Esophagus muscularis mucosa (tissue), 4 donors: ENCODE results near the gene SLC45A3. TPM values are rescaled to one million over a fixed set of nuclear protein-coding genes. Genes with fewer than 3 reads are reported as not detected.

Source experiments
- DNase-seq: peaks from one replicate; pipeline ENCODE4 v3.0.0-alpha.2; 2017; ENCODE audit errors: extremely low spot score
- H3K27ac ChIP-seq, 4 donors: fragments of 200-600 bp; sonication (generic); replicated peaks in 1 of 4; 1 replicate in 3 of 4; 2 replicates in 1 of 4; pipeline ENCODE4 v1.5.1; 2016 to 2019; ENCODE audit warnings: mild to moderate bottlenecking in 1 of 4
- H3K27me3 ChIP-seq, 4 donors: fragments of 200-600 bp; sonication (generic); one replicate each; pipeline versions ENCODE4 v1.5.1 to v1.6.0; 2016 to 2019
- H3K36me3 ChIP-seq, 4 donors: fragments of 200-600 bp; sonication (generic); one replicate each; pipeline ENCODE4 v1.5.1; 2016 to 2019
- H3K4me1 ChIP-seq, 4 donors: fragments of 200-600 bp; sonication (generic); one replicate each; pipeline ENCODE4 v1.5.1; 2016 to 2019
- H3K4me3 ChIP-seq, 4 donors: fragments of 200-600 bp; sonication (generic); 1 replicate in 2 of 4; 2 replicates in 2 of 4; pipeline ENCODE4 v1.5.1; 2016 to 2019; ENCODE audit warnings: mild to moderate bottlenecking in 4 of 4, moderate library complexity in 1 of 4
- H3K9me3 ChIP-seq, 4 donors: fragments of 200-600 bp; sonication (generic); 1 replicate in 3 of 4; 2 replicates in 1 of 4; pipeline ENCODE4 v1.5.1; 2016 to 2019
- EP300 ChIP-seq: sonication (generic); formaldehyde crosslinking; IDR thresholded peaks from one replicate; pipeline ENCODE4 v1.6.1; 2017; ENCODE audit warnings: antibody characterized with exemption
- POLR2A ChIP-seq: fragments of 450-650 bp; IDR thresholded peaks from one replicate; pipeline ENCODE4 v1.6.1; 2017; ENCODE audit warnings: antibody characterized with exemption, moderate library complexity, mild to moderate bottlenecking, low read depth
- POLR2AphosphoS5 ChIP-seq, 2 donors: sonication (generic); formaldehyde crosslinking; IDR thresholded peaks; one replicate each; pipeline ENCODE4 v1.6.1; 2017; ENCODE audit warnings: antibody characterized with exemption in 2 of 2
- WGBS: methylation state at CpG from one replicate; pipeline ENCODE4 v1.1.5; 2018; 5-methylcytosine and 5-hydroxymethylcytosine counted together
- intact Hi-C: fragments of 100-400 bp; cut with DNase I; formaldehyde crosslinking; loops from one replicate; pipeline ENCODE4 v1.15.1; 2023
- total RNA-seq, 4 donors: library from RNA; depleted of rRNA; stranded (reverse); fragments of >200 nt; gene quantifications; one replicate each; pipeline versions ENCODE4 v1.1.0 to v1.2.1, GENCODE V29; 2016
- TF ChIP-seq, protein P1 (sequence below), 3 experiments: fragments of 200-600 bp in 2 of 3; fragments of 450-650 bp in 1 of 3; sonication (generic) in 2 of 3; IDR thresholded peaks; one replicate each; pipeline ENCODE4 v1.5.1; 2017 to 2019; ENCODE audit warnings: antibody characterized with exemption in 3 of 3, mild to moderate bottlenecking in 2 of 3, moderate library complexity in 1 of 3

The SLC45A3 gene
- total RNA-seq, 4 donors from 2014 or later, result 0.86 to 1.7 (median 1.1) TPM

DNA sequence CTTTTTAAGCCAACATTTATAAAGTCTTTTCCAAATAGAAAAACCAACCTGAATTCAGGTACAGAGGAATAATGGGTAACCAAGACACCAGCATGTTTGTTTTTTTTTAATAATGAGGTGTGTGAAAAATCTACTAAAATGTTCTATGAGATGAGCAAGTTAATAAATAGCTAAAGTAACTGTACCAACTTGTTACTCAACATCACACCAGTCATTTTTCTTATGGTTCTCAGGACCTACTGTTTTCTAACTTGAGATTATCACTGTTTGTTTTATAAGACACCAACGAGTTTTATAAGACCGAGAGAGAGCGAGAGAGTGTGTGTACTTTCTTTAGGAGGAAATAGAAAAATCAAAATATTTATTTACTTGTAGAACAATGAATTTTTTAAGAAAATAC, 60.9 kb downstream of the SLC45A3 start:
- WGBS, result 89% methylated on average over 3 of the region's 3 CpGs
- no peaks in the 10 kb centered on the region for H3K9me3 ChIP-seq
- H3K36me3 ChIP-seq, result peaks cover 38 to 91% (median 80%) of the 10 kb centered on the region in 4 donors
- TF ChIP-seq POLR2AphosphoS5 (IDR thresholded peaks at IDR 0.05) (no peak), EP300 (no peak), POLR2A (no peak)
- TF ChIP-seq, protein P1, sequence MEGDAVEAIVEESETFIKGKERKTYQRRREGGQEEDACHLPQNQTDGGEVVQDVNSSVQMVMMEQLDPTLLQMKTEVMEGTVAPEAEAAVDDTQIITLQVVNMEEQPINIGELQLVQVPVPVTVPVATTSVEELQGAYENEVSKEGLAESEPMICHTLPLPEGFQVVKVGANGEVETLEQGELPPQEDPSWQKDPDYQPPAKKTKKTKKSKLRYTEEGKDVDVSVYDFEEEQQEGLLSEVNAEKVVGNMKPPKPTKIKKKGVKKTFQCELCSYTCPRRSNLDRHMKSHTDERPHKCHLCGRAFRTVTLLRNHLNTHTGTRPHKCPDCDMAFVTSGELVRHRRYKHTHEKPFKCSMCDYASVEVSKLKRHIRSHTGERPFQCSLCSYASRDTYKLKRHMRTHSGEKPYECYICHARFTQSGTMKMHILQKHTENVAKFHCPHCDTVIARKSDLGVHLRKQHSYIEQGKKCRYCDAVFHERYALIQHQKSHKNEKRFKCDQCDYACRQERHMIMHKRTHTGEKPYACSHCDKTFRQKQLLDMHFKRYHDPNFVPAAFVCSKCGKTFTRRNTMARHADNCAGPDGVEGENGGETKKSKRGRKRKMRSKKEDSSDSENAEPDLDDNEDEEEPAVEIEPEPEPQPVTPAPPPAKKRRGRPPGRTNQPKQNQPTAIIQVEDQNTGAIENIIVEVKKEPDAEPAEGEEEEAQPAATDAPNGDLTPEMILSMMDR (IDR thresholded peaks at IDR 0.05), result no peak
- H3K4me3 ChIP-seq, result no peak overlapping the region
- no peak overlapping the region for H3K27ac ChIP-seq
- intact Hi-C loops, result no loop called here
- DNase-seq, result no peak
- no peaks in the 10 kb centered on the region for H3K4me1 ChIP-seq
- no peaks in the 10 kb centered on the region for H3K27me3 ChIP-seq

DNA sequence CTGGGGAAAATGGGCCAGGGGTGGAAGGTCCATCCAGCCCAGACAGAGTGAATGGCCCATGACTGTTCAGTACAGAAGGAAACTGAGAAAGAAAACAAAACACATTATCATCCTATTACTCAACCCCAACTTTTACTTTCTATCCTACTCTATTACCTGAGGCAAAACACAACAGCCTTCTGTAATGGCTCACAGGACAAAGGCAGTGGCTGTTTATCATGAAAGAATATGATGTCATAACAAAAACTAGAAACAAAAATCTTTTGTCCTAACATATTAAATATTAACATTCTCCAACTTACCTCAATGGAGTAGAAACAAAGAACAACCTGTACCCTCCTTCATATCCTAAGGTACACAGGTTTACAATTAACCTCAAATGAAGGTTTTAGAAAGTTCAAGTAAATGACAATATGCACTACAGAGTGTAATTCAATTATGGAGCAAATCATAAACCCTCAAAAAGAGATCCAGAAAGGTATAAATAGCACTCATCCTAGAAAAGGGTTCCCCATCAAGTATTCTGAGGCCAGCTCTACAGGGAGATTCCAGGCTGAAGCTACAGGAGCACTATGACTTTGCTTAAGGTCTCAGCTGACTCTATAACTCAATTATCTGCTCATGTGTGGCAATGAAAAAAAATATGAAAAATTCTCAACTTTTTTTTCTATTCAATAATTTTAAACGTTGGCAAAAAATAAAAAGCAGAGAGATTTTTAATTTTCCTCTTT, 63.6 kb downstream of the SLC45A3 start:
- DNase-seq, result no peak
- H3K4me1 ChIP-seq, result no peaks in the 10 kb centered on the region
- no peaks in the 10 kb centered on the region for H3K9me3 ChIP-seq
- intact Hi-C loops, result no loop called here
- no peak overlapping the region for H3K4me3 ChIP-seq
- peaks cover 28 to 95% (median 76%) of the 10 kb centered on the region in 4 donors for H3K36me3 ChIP-seq
- WGBS, result 84% methylated on average over 1 of the region's 1 CpG
- H3K27ac ChIP-seq, result no peak overlapping the region
- no peak for TF ChIP-seq POLR2A
- no peak for TF ChIP-seq EP300
- TF ChIP-seq POLR2AphosphoS5 (IDR thresholded peaks at IDR 0.05), result no peak
- TF ChIP-seq, protein P1 (IDR thresholded peaks at IDR 0.05), result no peak
- H3K27me3 ChIP-seq, result no peaks in the 10 kb centered on the region

DNA sequence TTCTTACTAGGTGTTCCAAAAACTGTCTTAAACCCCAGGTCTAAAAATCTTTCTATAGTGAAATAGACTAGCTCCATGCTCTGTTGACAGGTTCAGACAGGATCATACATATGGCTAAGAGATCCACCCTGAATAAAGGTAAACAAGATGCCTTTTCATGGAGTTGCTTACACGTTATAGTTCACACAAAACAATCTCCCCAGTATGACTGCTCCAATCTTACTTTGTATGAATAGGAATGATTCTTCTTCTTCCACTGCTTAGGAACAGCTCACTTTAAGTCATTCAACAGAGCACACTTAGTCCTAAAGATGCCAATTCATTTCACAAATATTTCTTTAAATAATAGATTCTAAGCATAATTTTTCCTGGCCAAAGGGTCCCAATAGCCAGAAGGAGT, 64.5 kb downstream of the SLC45A3 start:
- Histone ChIP-seq H3K4me1 (peaks cover 0 to 6% (median 2%) of the 10 kb centered on the region in 4 donors), H3K4me3 (no peak overlapping the region), H3K36me3 (peaks cover 26 to 92% (median 71%) of the 10 kb centered on the region in 4 donors), H3K27me3 (no peaks in the 10 kb centered on the region), H3K27ac (no peak overlapping the region), H3K9me3 (no peaks in the 10 kb centered on the region)
- intact Hi-C loops, result no loop called here
- no peak for DNase-seq
- TF ChIP-seq POLR2AphosphoS5 (IDR thresholded peaks at IDR 0.05) (no peak), EP300 (no peak), POLR2A (no peak)
- TF ChIP-seq, protein P1 (IDR thresholded peaks at IDR 0.05), result no peak
- 69% methylated on average over 1 of the region's 1 CpG for WGBS

DNA sequence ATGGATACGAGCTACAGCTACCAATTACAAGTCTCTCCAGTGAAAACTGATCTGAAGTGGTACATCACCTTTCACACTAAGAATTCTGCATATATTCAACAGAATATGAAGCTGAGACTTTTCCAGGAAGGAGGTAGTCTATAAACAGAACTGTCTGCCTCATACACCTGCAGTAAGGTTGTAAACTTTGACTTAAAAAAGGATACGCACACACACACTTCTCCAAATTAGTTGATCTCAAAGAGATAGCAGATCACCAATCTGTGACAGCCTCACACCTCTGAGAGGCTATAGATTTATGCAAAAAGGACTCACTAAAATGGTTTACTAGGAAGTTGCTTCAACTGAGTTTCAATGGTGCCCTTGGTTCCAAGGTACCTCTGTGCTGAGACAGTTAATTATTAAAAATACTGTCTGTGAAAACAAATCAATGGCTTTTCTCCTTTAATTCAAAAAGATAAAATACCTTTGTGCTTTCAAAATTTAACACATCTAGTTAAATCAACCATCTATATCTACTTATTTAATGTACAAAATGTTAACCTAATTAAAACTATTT, 66.4 kb downstream of the SLC45A3 start:
- 88% methylated on average over 2 of the region's 2 CpGs for WGBS
- Histone ChIP-seq H3K36me3 (peaks cover 19 to 73% (median 54%) of the 10 kb centered on the region in 4 donors), H3K27ac (no peak overlapping the region), H3K27me3 (no peaks in the 10 kb centered on the region), H3K9me3 (no peaks in the 10 kb centered on the region), H3K4me1 (peaks cover 0 to 10% (median 3%) of the 10 kb centered on the region in 4 donors), H3K4me3 (no peak overlapping the region)
- DNase-seq, result no peak
- intact Hi-C loops, result no loop called here
- TF ChIP-seq, protein P1 (IDR thresholded peaks at IDR 0.05), result no peak
- TF ChIP-seq EP300 (no peak), POLR2AphosphoS5 (IDR thresholded peaks at IDR 0.05) (no peak), POLR2A (no peak)
